ENCODE measurements around the gene CUX1.

DNA sequence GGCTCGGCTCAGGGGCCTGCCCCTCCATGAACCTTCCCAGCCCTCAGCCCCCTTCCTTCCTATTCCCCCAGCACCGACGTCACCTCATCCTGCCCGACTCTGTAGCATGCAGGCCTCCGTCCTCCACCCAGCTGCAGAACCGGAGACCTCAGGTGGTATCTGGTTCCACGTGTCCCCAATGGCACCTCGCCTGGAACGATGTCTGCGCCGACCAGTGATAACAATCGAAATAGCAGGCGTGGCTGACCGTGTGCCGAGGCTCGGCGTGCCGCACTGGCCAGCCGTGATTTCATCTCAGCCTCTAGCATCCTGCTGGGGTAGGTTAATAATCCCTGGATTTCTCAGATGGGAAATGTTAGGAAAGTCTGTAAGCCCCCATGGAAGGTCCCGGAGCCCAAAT is 171.7 kb downstream of the CUX1 start:
- TF ChIP-seq, protein P1, sequence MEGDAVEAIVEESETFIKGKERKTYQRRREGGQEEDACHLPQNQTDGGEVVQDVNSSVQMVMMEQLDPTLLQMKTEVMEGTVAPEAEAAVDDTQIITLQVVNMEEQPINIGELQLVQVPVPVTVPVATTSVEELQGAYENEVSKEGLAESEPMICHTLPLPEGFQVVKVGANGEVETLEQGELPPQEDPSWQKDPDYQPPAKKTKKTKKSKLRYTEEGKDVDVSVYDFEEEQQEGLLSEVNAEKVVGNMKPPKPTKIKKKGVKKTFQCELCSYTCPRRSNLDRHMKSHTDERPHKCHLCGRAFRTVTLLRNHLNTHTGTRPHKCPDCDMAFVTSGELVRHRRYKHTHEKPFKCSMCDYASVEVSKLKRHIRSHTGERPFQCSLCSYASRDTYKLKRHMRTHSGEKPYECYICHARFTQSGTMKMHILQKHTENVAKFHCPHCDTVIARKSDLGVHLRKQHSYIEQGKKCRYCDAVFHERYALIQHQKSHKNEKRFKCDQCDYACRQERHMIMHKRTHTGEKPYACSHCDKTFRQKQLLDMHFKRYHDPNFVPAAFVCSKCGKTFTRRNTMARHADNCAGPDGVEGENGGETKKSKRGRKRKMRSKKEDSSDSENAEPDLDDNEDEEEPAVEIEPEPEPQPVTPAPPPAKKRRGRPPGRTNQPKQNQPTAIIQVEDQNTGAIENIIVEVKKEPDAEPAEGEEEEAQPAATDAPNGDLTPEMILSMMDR (IDR thresholded peaks at IDR 0.05) = no peak
- TF ChIP-seq POLR2A (IDR thresholded peaks at IDR 0.05) = no peak
